H1 (cell line): Measurements from ENCODE around the gene HOXA13. TPM values are rescaled to one million over a fixed set of nuclear protein-coding genes. Genes with fewer than 3 reads are reported as not detected.

Experiments
- KDM4A ChIP-seq: IDR thresholded peaks from one replicate; pipeline ENCODE4 v1.7.1; 2012; ENCODE audit warnings: low read depth, mild to moderate bottlenecking, moderate library complexity, low read length, inconsistent platforms; ENCODE audit not compliant: severe bottlenecking
- polyA plus RNA-seq, 7 experiments: library from polyadenylated mRNA; depleted of rRNA in 3 of 7; stranded (reverse) in 5 of 7; unstranded in 2 of 7; fragments of >200 nt in 5 of 7; fragments of 200-250 nt in 2 of 7; gene quantifications; 1 replicate in 5 of 7; 2 replicates in 1 of 7; 4 replicates in 1 of 7; pipeline versions ENCODE4 v1.2.1 to v1.2.3, GENCODE V29; 2011 to 2013; ENCODE audit warnings: missing spikeins in 2 of 7, mixed read lengths in 2 of 7
- total RNA-seq: library from RNA; stranded (reverse); fragmentation: NEBNext Ultra II Directional; extraction: Animal tissue kit (Norgen Biotek cat#: 25700); gene quantifications from 2 replicates; pipeline ENCODE4 v1.2.1, GENCODE V29; 2021
- TF ChIP-seq, protein P1 (sequence below): fragments of 300-600 bp; sonication (generic); IDR thresholded peaks from 2 replicates; pipeline ENCODE4 v1.7.1; 2012; ENCODE audit warnings: low read length, moderate library complexity, mild to moderate bottlenecking, inconsistent platforms; ENCODE audit not compliant: insufficient replicate concordance

Gene HOXA13
- total and polyA plus RNA-seq, 2 of the 8 experiments (the other 6 are each of a cell fraction or from before 2014, with no cell fraction given): not detected

- TF ChIP-seq, protein P1, sequence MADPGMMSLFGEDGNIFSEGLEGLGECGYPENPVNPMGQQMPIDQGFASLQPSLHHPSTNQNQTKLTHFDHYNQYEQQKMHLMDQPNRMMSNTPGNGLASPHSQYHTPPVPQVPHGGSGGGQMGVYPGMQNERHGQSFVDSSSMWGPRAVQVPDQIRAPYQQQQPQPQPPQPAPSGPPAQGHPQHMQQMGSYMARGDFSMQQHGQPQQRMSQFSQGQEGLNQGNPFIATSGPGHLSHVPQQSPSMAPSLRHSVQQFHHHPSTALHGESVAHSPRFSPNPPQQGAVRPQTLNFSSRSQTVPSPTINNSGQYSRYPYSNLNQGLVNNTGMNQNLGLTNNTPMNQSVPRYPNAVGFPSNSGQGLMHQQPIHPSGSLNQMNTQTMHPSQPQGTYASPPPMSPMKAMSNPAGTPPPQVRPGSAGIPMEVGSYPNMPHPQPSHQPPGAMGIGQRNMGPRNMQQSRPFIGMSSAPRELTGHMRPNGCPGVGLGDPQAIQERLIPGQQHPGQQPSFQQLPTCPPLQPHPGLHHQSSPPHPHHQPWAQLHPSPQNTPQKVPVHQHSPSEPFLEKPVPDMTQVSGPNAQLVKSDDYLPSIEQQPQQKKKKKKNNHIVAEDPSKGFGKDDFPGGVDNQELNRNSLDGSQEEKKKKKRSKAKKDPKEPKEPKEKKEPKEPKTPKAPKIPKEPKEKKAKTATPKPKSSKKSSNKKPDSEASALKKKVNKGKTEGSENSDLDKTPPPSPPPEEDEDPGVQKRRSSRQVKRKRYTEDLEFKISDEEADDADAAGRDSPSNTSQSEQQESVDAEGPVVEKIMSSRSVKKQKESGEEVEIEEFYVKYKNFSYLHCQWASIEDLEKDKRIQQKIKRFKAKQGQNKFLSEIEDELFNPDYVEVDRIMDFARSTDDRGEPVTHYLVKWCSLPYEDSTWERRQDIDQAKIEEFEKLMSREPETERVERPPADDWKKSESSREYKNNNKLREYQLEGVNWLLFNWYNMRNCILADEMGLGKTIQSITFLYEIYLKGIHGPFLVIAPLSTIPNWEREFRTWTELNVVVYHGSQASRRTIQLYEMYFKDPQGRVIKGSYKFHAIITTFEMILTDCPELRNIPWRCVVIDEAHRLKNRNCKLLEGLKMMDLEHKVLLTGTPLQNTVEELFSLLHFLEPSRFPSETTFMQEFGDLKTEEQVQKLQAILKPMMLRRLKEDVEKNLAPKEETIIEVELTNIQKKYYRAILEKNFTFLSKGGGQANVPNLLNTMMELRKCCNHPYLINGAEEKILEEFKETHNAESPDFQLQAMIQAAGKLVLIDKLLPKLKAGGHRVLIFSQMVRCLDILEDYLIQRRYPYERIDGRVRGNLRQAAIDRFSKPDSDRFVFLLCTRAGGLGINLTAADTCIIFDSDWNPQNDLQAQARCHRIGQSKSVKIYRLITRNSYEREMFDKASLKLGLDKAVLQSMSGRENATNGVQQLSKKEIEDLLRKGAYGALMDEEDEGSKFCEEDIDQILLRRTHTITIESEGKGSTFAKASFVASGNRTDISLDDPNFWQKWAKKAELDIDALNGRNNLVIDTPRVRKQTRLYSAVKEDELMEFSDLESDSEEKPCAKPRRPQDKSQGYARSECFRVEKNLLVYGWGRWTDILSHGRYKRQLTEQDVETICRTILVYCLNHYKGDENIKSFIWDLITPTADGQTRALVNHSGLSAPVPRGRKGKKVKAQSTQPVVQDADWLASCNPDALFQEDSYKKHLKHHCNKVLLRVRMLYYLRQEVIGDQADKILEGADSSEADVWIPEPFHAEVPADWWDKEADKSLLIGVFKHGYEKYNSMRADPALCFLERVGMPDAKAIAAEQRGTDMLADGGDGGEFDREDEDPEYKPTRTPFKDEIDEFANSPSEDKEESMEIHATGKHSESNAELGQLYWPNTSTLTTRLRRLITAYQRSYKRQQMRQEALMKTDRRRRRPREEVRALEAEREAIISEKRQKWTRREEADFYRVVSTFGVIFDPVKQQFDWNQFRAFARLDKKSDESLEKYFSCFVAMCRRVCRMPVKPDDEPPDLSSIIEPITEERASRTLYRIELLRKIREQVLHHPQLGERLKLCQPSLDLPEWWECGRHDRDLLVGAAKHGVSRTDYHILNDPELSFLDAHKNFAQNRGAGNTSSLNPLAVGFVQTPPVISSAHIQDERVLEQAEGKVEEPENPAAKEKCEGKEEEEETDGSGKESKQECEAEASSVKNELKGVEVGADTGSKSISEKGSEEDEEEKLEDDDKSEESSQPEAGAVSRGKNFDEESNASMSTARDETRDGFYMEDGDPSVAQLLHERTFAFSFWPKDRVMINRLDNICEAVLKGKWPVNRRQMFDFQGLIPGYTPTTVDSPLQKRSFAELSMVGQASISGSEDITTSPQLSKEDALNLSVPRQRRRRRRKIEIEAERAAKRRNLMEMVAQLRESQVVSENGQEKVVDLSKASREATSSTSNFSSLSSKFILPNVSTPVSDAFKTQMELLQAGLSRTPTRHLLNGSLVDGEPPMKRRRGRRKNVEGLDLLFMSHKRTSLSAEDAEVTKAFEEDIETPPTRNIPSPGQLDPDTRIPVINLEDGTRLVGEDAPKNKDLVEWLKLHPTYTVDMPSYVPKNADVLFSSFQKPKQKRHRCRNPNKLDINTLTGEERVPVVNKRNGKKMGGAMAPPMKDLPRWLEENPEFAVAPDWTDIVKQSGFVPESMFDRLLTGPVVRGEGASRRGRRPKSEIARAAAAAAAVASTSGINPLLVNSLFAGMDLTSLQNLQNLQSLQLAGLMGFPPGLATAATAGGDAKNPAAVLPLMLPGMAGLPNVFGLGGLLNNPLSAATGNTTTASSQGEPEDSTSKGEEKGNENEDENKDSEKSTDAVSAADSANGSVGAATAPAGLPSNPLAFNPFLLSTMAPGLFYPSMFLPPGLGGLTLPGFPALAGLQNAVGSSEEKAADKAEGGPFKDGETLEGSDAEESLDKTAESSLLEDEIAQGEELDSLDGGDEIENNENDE: no peak
- no peak for TF ChIP-seq KDM4A
Observed at GRCh38 chr7:27178366-27178765, 21.5 kb downstream of the HOXA13 start (continued).
